ENCODE results near the gene PLTP.
"Not testable (repeated sequence)": the region's sequence is repeated elsewhere in the genome, so short reads cannot be mapped to it uniquely, and the experiment has no call there.

Gene PLTP

GRCh38 chr20:45919542-45920399 is 7.8 kb upstream of the PLTP start:
- DNase-seq: no peak

- no peak for DNase-seq
Measured at GRCh38 chr20:45918779-45919537, 7.0 kb upstream of the PLTP start.

GRCh38 chr20:45918182-45918737 is 6.3 kb upstream of the PLTP start:
- DNase-seq: no peak

- DNase-seq: no peak
Measured at GRCh38 chr20:45917790-45918141, 5.8 kb upstream of the PLTP start.

- DNase-seq: no peak
Measured at GRCh38 chr20:45913116-45913515, 1.2 kb upstream of the PLTP start.

- no peak for DNase-seq
Measured at GRCh38 chr20:45912344-45912682, 358 bp upstream of the PLTP start.

GRCh38 chr20:45910670-45911485 is 1.1 kb downstream of the PLTP start:
- peak; percentile 89 for DNase-seq

- no peak for DNase-seq
Measured at GRCh38 chr20:45909817-45910669, 1.9 kb downstream of the PLTP start.

GRCh38 chr20:45909336-45909808 is 2.6 kb downstream of the PLTP start:
- DNase-seq: no peak

GRCh38 chr20:45908084-45908483 is 3.9 kb downstream of the PLTP start:
- no peak for DNase-seq

- DNase-seq: no peak
Measured at GRCh38 chr20:45907219-45907948, 4.6 kb downstream of the PLTP start.

- no peak for DNase-seq
Measured at GRCh38 chr20:45905505-45906079, 6.4 kb downstream of the PLTP start.

- DNase-seq: no peak
Measured at GRCh38 chr20:45904583-45905504, 7.1 kb downstream of the PLTP start.

- no peak for DNase-seq
Measured at GRCh38 chr20:45902199-45902701, 9.7 kb downstream of the PLTP start.

GRCh38 chr20:45901332-45901731 is 10.6 kb downstream of the PLTP start:
- DNase-seq: not testable (repeated sequence)

- DNase-seq: no peak
Measured at GRCh38 chr20:45899046-45899835, 12.7 kb downstream of the PLTP start.

- DNase-seq: no peak
Measured at GRCh38 chr20:45898285-45898684, 13.7 kb downstream of the PLTP start.

- DNase-seq: no peak
Measured at GRCh38 chr20:45897692-45898091, 14.3 kb downstream of the PLTP start.

- no peak for DNase-seq
Measured at GRCh38 chr20:45897289-45897688, 14.7 kb downstream of the PLTP start.
